H9 (cell line): ENCODE measurements around the gene SSNA1. TPM values are rescaled to one million over a fixed set of nuclear protein-coding genes. Genes with fewer than 3 reads are reported as not detected.

Source experiments
- DNase-seq: peaks from one replicate; pipeline ENCODE4 v3.0.0-alpha.2; 2017
- H2AFZ ChIP-seq: one replicate; pipeline ENCODE4 v1.6.1; 2013; ENCODE audit warnings: mild to moderate bottlenecking, low read length, control low read depth, moderate library complexity
- H2AK5ac ChIP-seq: 2 replicates; pipeline ENCODE4 v1.6.1; 2013; ENCODE audit warnings: low read length, control low read depth, mixed read lengths; ENCODE audit not compliant: insufficient read length
- H2BK120ac ChIP-seq: one replicate; pipeline ENCODE4 v1.6.1; 2013; ENCODE audit warnings: low read depth, mild to moderate bottlenecking, low read length, control low read depth, inconsistent platforms; ENCODE audit not compliant: poor library complexity, severe bottlenecking
- H2BK12ac ChIP-seq: 2 replicates; pipeline ENCODE4 v1.6.1; 2013; ENCODE audit warnings: low read length, control low read depth, mixed read lengths, low read depth; ENCODE audit not compliant: insufficient read length
- H2BK15ac ChIP-seq: 2 replicates; pipeline ENCODE4 v1.6.1; 2013; ENCODE audit warnings: low read depth, low read length, control low read depth
- H2BK20ac ChIP-seq: one replicate; pipeline ENCODE4 v1.6.1; 2013; ENCODE audit warnings: low read depth, mild to moderate bottlenecking, low read length, control low read depth, inconsistent platforms; ENCODE audit not compliant: poor library complexity, severe bottlenecking
- H2BK5ac ChIP-seq: 2 replicates; pipeline ENCODE4 v1.6.1; 2013; ENCODE audit warnings: low read length, control low read depth, mixed read lengths; ENCODE audit not compliant: insufficient read length
- H3K14ac ChIP-seq: 2 replicates; pipeline ENCODE4 v1.6.1; 2013; ENCODE audit warnings: low read length, control low read depth; ENCODE audit not compliant: insufficient read depth
- H3K18ac ChIP-seq: 2 replicates; pipeline ENCODE4 v1.6.1; 2013; ENCODE audit warnings: low read depth, mild to moderate bottlenecking, mixed read lengths, low read length, control low read depth; ENCODE audit not compliant: insufficient read length
- H3K23ac ChIP-seq: 2 replicates; pipeline ENCODE4 v1.6.1; 2013; ENCODE audit warnings: low read length, control low read depth, mixed read lengths, low read depth; ENCODE audit not compliant: insufficient read length
- H3K23me2 ChIP-seq: 2 replicates; pipeline ENCODE4 v1.6.1; 2013; ENCODE audit warnings: low read depth, mild to moderate bottlenecking, mixed read lengths, low read length, control low read depth; ENCODE audit not compliant: insufficient read length, poor library complexity, severe bottlenecking
- H3K27ac ChIP-seq: 2 replicates; pipeline ENCODE4 v1.5.1; 2013; ENCODE audit warnings: low read length, control low read depth, mixed read lengths, low read depth; ENCODE audit not compliant: insufficient read length
- H3K27me3 ChIP-seq: 2 replicates; pipeline ENCODE4 v1.6.1; 2013; ENCODE audit warnings: low read length, control low read depth, inconsistent platforms; ENCODE audit not compliant: insufficient read depth
- H3K4ac ChIP-seq: 2 replicates; pipeline ENCODE4 v1.6.1; 2013; ENCODE audit warnings: low read depth, mild to moderate bottlenecking, control low read depth, inconsistent platforms, low read length, moderate library complexity
- H3K4me1 ChIP-seq: 2 replicates; pipeline ENCODE4 v1.6.1; 2013; ENCODE audit warnings: low read length, control low read depth, inconsistent platforms; ENCODE audit not compliant: insufficient read depth
- H3K4me2 ChIP-seq: 2 replicates; pipeline ENCODE4 v1.6.1; 2013; ENCODE audit warnings: low read length, control low read depth, mixed read lengths; ENCODE audit not compliant: insufficient read length, insufficient read depth
- H3K56ac ChIP-seq: 2 replicates; pipeline ENCODE4 v1.6.1; 2013; ENCODE audit warnings: low read depth, mild to moderate bottlenecking, mixed read lengths, low read length, control low read depth; ENCODE audit not compliant: insufficient read length
- H3K79me1 ChIP-seq: 2 replicates; pipeline ENCODE4 v1.6.1; 2013; ENCODE audit warnings: low read depth, mild to moderate bottlenecking, moderate library complexity, low read length, control low read depth, inconsistent platforms; ENCODE audit not compliant: insufficient read depth, poor library complexity, severe bottlenecking
- H3K79me2 ChIP-seq: 2 replicates; pipeline ENCODE4 v1.6.1; 2013; ENCODE audit warnings: low read length, control low read depth, inconsistent platforms; ENCODE audit not compliant: insufficient read depth
- H3K9ac ChIP-seq: 2 replicates; pipeline ENCODE4 v1.6.1; 2013; ENCODE audit warnings: low read length, control low read depth, mixed read lengths; ENCODE audit not compliant: insufficient read length; ENCODE audit errors: extremely low read depth
- H3K9me3 ChIP-seq: one replicate; pipeline ENCODE4 v1.6.1; 2013; ENCODE audit warnings: low read depth, low read length, inconsistent platforms; ENCODE audit not compliant: control insufficient read depth
- H3T11ph ChIP-seq: one replicate; pipeline ENCODE4 v1.6.1; 2013; ENCODE audit warnings: mild to moderate bottlenecking, low read length, control low read depth, inconsistent platforms
- H4K20me1 ChIP-seq: one replicate; pipeline ENCODE4 v1.6.1; 2013; ENCODE audit not compliant: control insufficient read depth, insufficient read length, insufficient read depth
- H4K5ac ChIP-seq: 2 replicates; pipeline ENCODE4 v1.6.1; 2013; ENCODE audit warnings: low read depth, mild to moderate bottlenecking, mixed read lengths, low read length, control low read depth; ENCODE audit not compliant: insufficient read length
- H4K8ac ChIP-seq: replicated peaks from 2 replicates; pipeline ENCODE4 v1.6.1; 2013; ENCODE audit warnings: low read length, control low read depth, mixed read lengths, low read depth; ENCODE audit not compliant: insufficient read length
- H4K91ac ChIP-seq: 2 replicates; pipeline ENCODE4 v1.6.1; 2013; ENCODE audit warnings: low read depth, mild to moderate bottlenecking, moderate library complexity, mixed read lengths, low read length, control low read depth; ENCODE audit not compliant: insufficient read length
- H3K27ac Mint-ChIP-seq, 3 experiments: 2 replicates in 2 of 3; 3 replicates in 1 of 3; pipeline ENCODE4 v1.8.0; 2020 to 2021; ENCODE audit warnings: mixed read lengths in 3 of 3, mild to moderate bottlenecking in 1 of 3, moderate library complexity in 1 of 3
- H3K27me3 Mint-ChIP-seq: 2 replicates; pipeline ENCODE4 v1.8.0; 2021; ENCODE audit warnings: low read depth, mild to moderate bottlenecking, moderate library complexity, mixed read lengths
- H3K36me3 Mint-ChIP-seq, 3 experiments: 2 replicates in 2 of 3; 3 replicates in 1 of 3; pipeline ENCODE4 v1.8.0; 2020 to 2021; ENCODE audit warnings: low read depth in 3 of 3, mixed read lengths in 3 of 3; ENCODE audit not compliant: insufficient read depth in 1 of 3
- H3K4me1 Mint-ChIP-seq, 2 experiments: 2 replicates each; pipeline ENCODE4 v1.8.0; 2020; ENCODE audit warnings: mixed read lengths in 2 of 2
- H3K4me3 Mint-ChIP-seq, 2 experiments: 2 replicates in 1 of 2; 3 replicates in 1 of 2; pipeline ENCODE4 v1.8.0; 2020 to 2021; ENCODE audit warnings: mild to moderate bottlenecking in 2 of 2, mixed read lengths in 2 of 2, moderate library complexity in 1 of 2
- H3K9me3 Mint-ChIP-seq, 2 experiments: 2 replicates in 1 of 2; 3 replicates in 1 of 2; pipeline ENCODE4 v1.8.0; 2020; ENCODE audit warnings: mild to moderate bottlenecking in 2 of 2, mixed read lengths in 2 of 2, moderate library complexity in 1 of 2
- CTCF ChIP-seq: fragments of 200-600 bp; sonication (generic); conservative IDR thresholded peaks from 3 replicates; pipeline ENCODE4 v1.8.0; 2021; ENCODE audit warnings: antibody characterized with exemption, mild to moderate bottlenecking
- WGBS: extraction: QIAGEN DNeasy Blood & Tissue Kit; methylation state at CpG from one replicate; pipeline ENCODE4 v1.1.7; 2013; ENCODE audit warnings: missing lambda C conversion rate, low lambda C conversion rate, mixed read lengths; ENCODE audit not compliant: insufficient read length; ENCODE audit errors: extremely low coverage; 5-methylcytosine and 5-hydroxymethylcytosine counted together
- total RNA-seq: library from RNA; stranded (reverse); gene quantifications from 2 replicates; pipeline ENCODE4 v1.2.1, GENCODE V29; 2021

Gene SSNA1
- total RNA-seq, 1 experiment from 2014 or later, result 69.2 TPM

GRCh38 chr9:137216188-137216965 is 27.9 kb downstream of the SSNA1 start:
- Histone ChIP-seq H2BK120ac (no peak overlapping the region), H3K4ac (no peak overlapping the region), H2AFZ (no peak overlapping the region), H3K27ac (no peak overlapping the region), H4K20me1 (no peaks in the 10 kb centered on the region), H4K91ac (no peak overlapping the region), H3K9me3 (no peaks in the 10 kb centered on the region), H2AK5ac (no peak overlapping the region), H2BK5ac (no peak overlapping the region), H3K56ac (no peak overlapping the region), H3K18ac (no peak overlapping the region), H3K79me2 (no peaks in the 10 kb centered on the region), H3K14ac (no peak overlapping the region), H3K4me1 (no peaks in the 10 kb centered on the region; the same call in 1 of the 2 replicates), H4K8ac (no peak overlapping the region), H3K4me2 (no peak overlapping the region), H3K9ac (no peak overlapping the region), H2BK12ac (no peak overlapping the region), H3K23ac (no peak overlapping the region), H3T11ph (no peak overlapping the region), H2BK15ac (no peak overlapping the region), H4K5ac (no peak overlapping the region), H2BK20ac (no peak overlapping the region), H3K23me2 (no peaks in the 10 kb centered on the region), H3K27me3 (no peaks in the 10 kb centered on the region), H3K79me1 (no peaks in the 10 kb centered on the region)
- Mint-ChIP-seq H3K9me3 (no peaks in the 10 kb centered on the region), H3K27me3 (no peaks in the 10 kb centered on the region), H3K4me1 (peaks cover 4 to 5% of the 10 kb centered on the region in 2 experiments), H3K4me3 (no peak overlapping the region), H3K36me3 (peaks cover 3 to 23% (median 10%) of the 10 kb centered on the region in 3 experiments; a peak in 5 of 7 replicates), H3K27ac (no peak overlapping the region)
- no peak for DNase-seq
- no peak for TF ChIP-seq CTCF
- no CpG with 5 or more reads among the region's 30 CpGs for WGBS
